Neural progenitor cell (in vitro differentiated cells): Measurements from ENCODE around the gene PNMT. TPM values are rescaled to one million over a fixed set of nuclear protein-coding genes. Genes with fewer than 3 reads are reported as not detected.

ENCODE experiments used
- DNase-seq: peaks from one replicate; pipeline ENCODE4 v3.0.0-alpha.2; 2016; ENCODE audit warnings: low spot score
- H2AFZ ChIP-seq: fragments of 200-600 bp; sonication (generic); replicated peaks from 2 replicates; pipeline ENCODE4 v1.6.1; 2016; ENCODE audit warnings: antibody characterized with exemption
- H3F3A ChIP-seq: fragments of 200-600 bp; sonication (generic); 2 replicates; pipeline ENCODE4 v1.6.1; 2016; ENCODE audit warnings: antibody characterized with exemption, low read depth
- H3K27ac ChIP-seq: fragments of 200-600 bp; sonication (generic); 2 replicates; pipeline ENCODE4 v1.5.1; 2016; ENCODE audit warnings: mild to moderate bottlenecking
- H3K27me3 ChIP-seq: fragments of 200-600 bp; sonication (generic); 2 replicates; pipeline ENCODE4 v1.6.1; 2016; ENCODE audit warnings: mild to moderate bottlenecking, moderate library complexity
- H3K36me3 ChIP-seq: fragments of 200-600 bp; sonication (generic); 2 replicates; pipeline ENCODE4 v1.5.1; 2016
- H3K4me1 ChIP-seq: fragments of 200-600 bp; sonication (generic); 2 replicates; pipeline ENCODE4 v1.6.1; 2016; ENCODE audit warnings: mixed run types
- H3K4me2 ChIP-seq: fragments of 200-600 bp; sonication (generic); 2 replicates; pipeline ENCODE4 v1.6.1; 2016
- H3K4me3 ChIP-seq: fragments of 200-600 bp; sonication (generic); 2 replicates; pipeline ENCODE4 v1.5.1; 2016
- H3K79me2 ChIP-seq: fragments of 200-600 bp; sonication (generic); 2 replicates; pipeline ENCODE4 v1.6.1; 2016; ENCODE audit warnings: low read depth
- H3K9ac ChIP-seq: fragments of 200-600 bp; sonication (generic); 2 replicates; pipeline ENCODE4 v1.6.1; 2016
- H3K9me3 ChIP-seq: fragments of 200-600 bp; sonication (generic); 2 replicates; pipeline ENCODE4 v1.5.1; 2016; ENCODE audit warnings: low read depth
- H4K20me1 ChIP-seq: fragments of 200-600 bp; sonication (generic); 2 replicates; pipeline ENCODE4 v1.6.1; 2016; ENCODE audit warnings: low read depth
- H3K27ac Mint-ChIP-seq: 3 replicates; pipeline ENCODE4 v1.8.0; 2021; ENCODE audit warnings: mixed read lengths
- H3K27me3 Mint-ChIP-seq: 2 replicates; pipeline ENCODE4 v1.8.0; 2022; ENCODE audit warnings: low read depth, mild to moderate bottlenecking, inconsistent platforms, moderate library complexity, mixed read lengths; ENCODE audit not compliant: insufficient read depth
- H3K36me3 Mint-ChIP-seq: 3 replicates; pipeline ENCODE4 v1.8.0; 2021; ENCODE audit warnings: mixed read lengths
- H3K4me1 Mint-ChIP-seq: 3 replicates; pipeline ENCODE4 v1.8.0; 2021; ENCODE audit warnings: mixed read lengths
- H3K4me3 Mint-ChIP-seq: 3 replicates; pipeline ENCODE4 v1.8.0; 2021; ENCODE audit warnings: mild to moderate bottlenecking, moderate library complexity, mixed read lengths
- H3K9me3 Mint-ChIP-seq: 3 replicates; pipeline ENCODE4 v1.8.0; 2020; ENCODE audit warnings: mixed read lengths
- CTCF ChIP-seq: fragments of 200-600 bp; sonication (generic); IDR thresholded peaks from 2 replicates; pipeline ENCODE4 v1.5.1; 2017; ENCODE audit warnings: antibody characterized with exemption, mild to moderate bottlenecking
- EZH2 ChIP-seq: fragments of 200-600 bp; sonication (generic); IDR thresholded peaks from 2 replicates; pipeline ENCODE4 v1.6.1; 2017; ENCODE audit warnings: antibody characterized with exemption, mild to moderate bottlenecking, moderate library complexity
- EZH2phosphoT487 ChIP-seq: fragments of 200-600 bp; sonication (generic); IDR thresholded peaks from 2 replicates; pipeline ENCODE4 v1.6.1; 2017; ENCODE audit warnings: antibody characterized with exemption
- total RNA-seq: library from RNA; depleted of rRNA; stranded (reverse); fragments of >200 nt; gene quantifications from 2 replicates; pipeline ENCODE4 v1.2.3, GENCODE V29; 2015; ENCODE audit warnings: low replicate concordance

The PNMT gene
- total RNA-seq, 1 donor from 2014 or later, result not detected

DNA sequence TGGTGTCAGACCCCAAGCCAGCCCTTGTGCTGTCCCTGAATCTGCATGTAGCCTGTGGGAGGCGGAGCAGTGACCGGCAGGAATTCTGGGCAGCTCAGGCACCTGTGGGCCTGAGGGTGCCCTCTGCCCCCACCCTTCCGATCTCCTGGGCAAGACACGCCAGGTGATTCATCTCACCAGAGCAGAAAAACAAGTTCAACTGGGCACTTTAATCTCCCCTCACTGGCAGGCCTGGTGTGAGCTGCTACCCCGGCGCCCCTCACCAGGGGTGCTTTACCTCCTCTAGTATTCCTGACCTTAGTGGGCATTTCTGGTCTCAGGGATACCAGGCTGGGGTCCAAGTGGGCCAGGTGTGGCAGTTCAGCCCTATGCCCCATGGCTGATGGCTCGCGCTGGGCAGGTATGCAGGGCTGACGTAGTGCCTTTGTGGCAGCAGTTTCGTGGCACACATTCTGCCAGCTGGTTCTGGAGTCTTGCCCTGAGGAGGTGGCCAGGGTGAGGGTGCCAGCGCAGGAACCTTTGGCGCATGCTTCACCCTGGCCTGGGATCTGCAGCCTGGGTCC is 37.6 kb downstream of the PNMT start:
- TF ChIP-seq EZH2, result no peak
- no peak for TF ChIP-seq EZH2phosphoT487
- TF ChIP-seq CTCF, result no peak
- Histone ChIP-seq H3K27ac (no peak overlapping the region), H3K4me3 (no peak overlapping the region), H3K36me3 (no peaks in the 10 kb centered on the region), H3K27me3 (no peaks in the 10 kb centered on the region), H3F3A (peaks cover 24% of the 10 kb centered on the region), H4K20me1 (peaks cover 65% of the 10 kb centered on the region), H3K9ac (no peak overlapping the region), H3K4me1 (peaks cover 43% of the 10 kb centered on the region), H3K4me2 (peak overlapping the region; percentile 18), H3K9me3 (no peaks in the 10 kb centered on the region), H2AFZ (no peak overlapping the region), H3K79me2 (peaks cover 57% of the 10 kb centered on the region)
- peaks cover 20% of the 10 kb centered on the region for H3K4me1 Mint-ChIP-seq
- H3K27me3 Mint-ChIP-seq, result peaks cover 5% of the 10 kb centered on the region
- no peak for DNase-seq
- H3K36me3 Mint-ChIP-seq, result peaks cover 3% of the 10 kb centered on the region
- no peaks in the 10 kb centered on the region for H3K9me3 Mint-ChIP-seq
- no peak overlapping the region for H3K27ac Mint-ChIP-seq
- H3K4me3 Mint-ChIP-seq, result no peak overlapping the region

DNA sequence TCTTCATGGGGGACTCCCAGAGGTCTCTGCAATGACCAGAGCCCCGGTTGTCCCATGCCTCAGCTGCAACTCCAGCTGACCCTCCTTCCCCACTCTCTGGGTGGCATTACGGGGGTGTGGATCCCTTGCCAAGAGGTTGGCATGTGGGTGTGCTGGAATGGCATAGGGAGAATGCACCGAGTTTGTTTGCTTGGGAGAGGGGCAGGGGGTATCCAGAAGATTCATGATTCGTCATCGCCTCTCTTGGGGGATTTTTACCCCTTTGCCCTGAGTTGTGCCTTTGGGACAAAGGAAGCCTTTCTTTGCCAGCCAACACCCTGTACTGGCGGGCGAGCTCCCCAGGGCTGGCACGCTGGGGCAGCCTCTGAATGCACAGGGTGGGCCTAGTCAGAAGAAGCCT is 38.1 kb downstream of the PNMT start:
- Histone ChIP-seq H4K20me1 (peaks cover 60% of the 10 kb centered on the region), H3K9me3 (no peaks in the 10 kb centered on the region), H3K36me3 (no peaks in the 10 kb centered on the region), H3K4me3 (no peak overlapping the region), H3K27me3 (no peaks in the 10 kb centered on the region), H3K4me1 (peaks cover 40% of the 10 kb centered on the region), H3K79me2 (peaks cover 52% of the 10 kb centered on the region), H3K4me2 (no peak overlapping the region), H3K27ac (no peak overlapping the region), H2AFZ (no peak overlapping the region), H3F3A (peaks cover 24% of the 10 kb centered on the region), H3K9ac (no peak overlapping the region)
- no peak for TF ChIP-seq EZH2
- no peak for TF ChIP-seq EZH2phosphoT487
- TF ChIP-seq CTCF, result no peak
- Mint-ChIP-seq H3K27ac (no peak overlapping the region), H3K9me3 (no peaks in the 10 kb centered on the region), H3K4me3 (no peak overlapping the region), H3K27me3 (peaks cover 5% of the 10 kb centered on the region), H3K4me1 (peaks cover 15% of the 10 kb centered on the region), H3K36me3 (peaks cover 3% of the 10 kb centered on the region)
- DNase-seq, result no peak

DNA sequence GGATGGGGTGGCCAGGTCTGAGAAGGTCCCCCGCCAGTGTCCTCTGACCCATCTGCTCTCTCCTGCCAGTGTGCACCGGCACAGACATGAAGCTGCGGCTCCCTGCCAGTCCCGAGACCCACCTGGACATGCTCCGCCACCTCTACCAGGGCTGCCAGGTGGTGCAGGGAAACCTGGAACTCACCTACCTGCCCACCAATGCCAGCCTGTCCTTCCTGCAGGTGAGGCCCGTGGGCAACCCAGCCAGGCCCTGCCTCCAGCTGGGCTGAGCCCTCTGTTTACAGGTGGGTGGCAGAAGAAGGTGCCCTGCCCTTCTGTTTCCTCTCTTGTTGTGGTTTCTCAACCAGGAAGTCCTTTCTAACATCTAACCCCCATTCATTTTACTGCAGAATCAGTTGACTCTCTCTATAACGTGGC is 38.7 kb downstream of the PNMT start:
- Mint-ChIP-seq H3K27me3 (peaks cover 4% of the 10 kb centered on the region), H3K36me3 (peaks cover 5% of the 10 kb centered on the region), H3K4me3 (no peak overlapping the region), H3K9me3 (no peaks in the 10 kb centered on the region), H3K4me1 (peaks cover 11% of the 10 kb centered on the region), H3K27ac (no peak overlapping the region)
- no peak for DNase-seq
- H3K4me3 ChIP-seq, result no peak overlapping the region
- peaks cover 34% of the 10 kb centered on the region for H3K4me1 ChIP-seq
- peaks cover 55% of the 10 kb centered on the region for H4K20me1 ChIP-seq
- H3K4me2 ChIP-seq, result no peak overlapping the region
- no peaks in the 10 kb centered on the region for H3K9me3 ChIP-seq
- TF ChIP-seq CTCF (no peak), EZH2phosphoT487 (no peak), EZH2 (no peak)
- H3F3A ChIP-seq, result peaks cover 21% of the 10 kb centered on the region
- no peak overlapping the region for H2AFZ ChIP-seq
- H3K27ac ChIP-seq, result no peak overlapping the region
- no peaks in the 10 kb centered on the region for H3K27me3 ChIP-seq
- H3K9ac ChIP-seq, result no peak overlapping the region
- H3K36me3 ChIP-seq, result no peaks in the 10 kb centered on the region
- peaks cover 47% of the 10 kb centered on the region for H3K79me2 ChIP-seq
